Left kidney (tissue), 8 donors: Measurements from ENCODE around the gene PPARA. TPM values are rescaled to one million over a fixed set of nuclear protein-coding genes. Genes with fewer than 3 reads are reported as not detected.

Source experiments
- DNase-seq: peaks from one replicate; pipeline ENCODE4 v3.0.0-alpha.2; 2013
- long read RNA-seq, 8 donors: transcript quantifications; one replicate each; lab custom pipeline, GENCODE V29; 2026
- polyA plus RNA-seq: library from polyadenylated mRNA; unstranded; fragments of 120-200 nt; gene quantifications from one replicate; pipeline ENCODE4 v1.2.1, GENCODE V29; 2013; ENCODE audit not compliant: insufficient read length

PPARA gene
- polyA plus RNA-seq: 32.4 TPM
- long read RNA-seq, donor 1, full-length matches to known transcripts: 4 of 4 reads
- long read RNA-seq, donor 1, partial matches to known transcripts: 0 of 4 reads
- long read RNA-seq, donor 1, other reads (novel, unspliced or antisense): 0 of 4 reads
- long read RNA-seq, donor 2, full-length matches to known transcripts: 1 of 1 reads
- long read RNA-seq, donor 2, partial matches to known transcripts: 0 of 1 reads
- long read RNA-seq, donor 2, other reads (novel, unspliced or antisense): 0 of 1 reads
- long read RNA-seq, donor 3, partial matches to known transcripts: 5 of 6 reads
- long read RNA-seq, donor 3, other reads (novel, unspliced or antisense): 0 of 6 reads
- long read RNA-seq, donor 4: 0 reads
- long read RNA-seq, donor 5, partial matches to known transcripts: 0 of 2 reads
- long read RNA-seq, donor 5, other reads (novel, unspliced or antisense): 0 of 2 reads
- long read RNA-seq, donor 6, full-length matches to known transcripts: 1 of 1 reads
- long read RNA-seq, donor 6, partial matches to known transcripts: 0 of 1 reads
- long read RNA-seq, donor 6, other reads (novel, unspliced or antisense): 0 of 1 reads
- long read RNA-seq, donor 7, full-length matches to known transcripts: 1 of 16 reads
- long read RNA-seq, donor 7, partial matches to known transcripts: 15 of 16 reads
- long read RNA-seq, donor 7, other reads (novel, unspliced or antisense): 0 of 16 reads
- long read RNA-seq, donor 8, partial matches to known transcripts: 15 of 15 reads
- long read RNA-seq, donor 8, other reads (novel, unspliced or antisense): 0 of 15 reads

- peak; percentile 74 for DNase-seq
These were observed at the start of gene PPARA for GRCh38 chr22:46150034-46150654. Gene PPARA, plus strand, starts transcription at chr22:46150526. Its CDS starts 47,858 bp downstream, at chr22:46198384.

GRCh38 chr22:46102159-46102558, 48.2 kb upstream of the PPARA start:
- DNase-seq: no peak

GRCh38 chr22:46102752-46103151, 47.6 kb upstream of the PPARA start:
- no peak for DNase-seq

GRCh38 chr22:46103181-46103580, 47.1 kb upstream of the PPARA start:
- no peak for DNase-seq

GRCh38 chr22:46103664-46104063, 46.7 kb upstream of the PPARA start:
- no peak for DNase-seq

- DNase-seq: no peak
These were observed 46.0 kb upstream of the PPARA start for GRCh38 chr22:46104170-46104880.

GRCh38 chr22:46104881-46105493, 45.3 kb upstream of the PPARA start:
- DNase-seq: no peak

- DNase-seq: no peak
These were observed 44.6 kb upstream of the PPARA start for GRCh38 chr22:46105494-46106278.

- DNase-seq: no peak
These were observed 43.9 kb upstream of the PPARA start for GRCh38 chr22:46106279-46107022.

- DNase-seq: no peak
These were observed 43.1 kb upstream of the PPARA start for GRCh38 chr22:46107089-46107664.

GRCh38 chr22:46107753-46108563, 42.4 kb upstream of the PPARA start:
- DNase-seq: no peak

- DNase-seq: no peak
These were observed 41.5 kb upstream of the PPARA start for GRCh38 chr22:46108564-46109473.

- DNase-seq: no peak
These were observed 40.8 kb upstream of the PPARA start for GRCh38 chr22:46109474-46110003.

GRCh38 chr22:46110215-46110614, 40.1 kb upstream of the PPARA start:
- no peak for DNase-seq

GRCh38 chr22:46111645-46112306, 38.5 kb upstream of the PPARA start:
- DNase-seq: no peak

GRCh38 chr22:46112405-46112804, 37.9 kb upstream of the PPARA start:
- no peak for DNase-seq
